Neural cell (in vitro differentiated cells): Measurements from ENCODE around the gene SCN7A.

Experiments
- EP300 ChIP-seq: fragments of 450-650 bp; conservative IDR thresholded peaks from 2 replicates; pipeline ENCODE4 v1.6.1; 2014; ENCODE audit warnings: antibody characterized with exemption, mild to moderate bottlenecking, moderate library complexity; ENCODE audit not compliant: poor library complexity, severe bottlenecking
- EZH2 ChIP-seq: fragments of 200-600, 300-800 bp; shearing (Covaris generic), sonication (generic); IDR thresholded peaks from 2 replicates; pipeline ENCODE4 v1.6.1; 2014; ENCODE audit warnings: antibody characterized with exemption, low read length, borderline replicate concordance, mild to moderate bottlenecking; ENCODE audit not compliant: insufficient read depth, poor library complexity, severe bottlenecking
- MXI1 ChIP-seq: fragments of 450-650 bp; conservative IDR thresholded peaks from 2 replicates; pipeline ENCODE4 v1.6.1; 2014; ENCODE audit warnings: antibody characterized with exemption, mild to moderate bottlenecking; ENCODE audit not compliant: poor library complexity, severe bottlenecking
- POLR2AphosphoS5 ChIP-seq: IDR thresholded peaks from 2 replicates; pipeline ENCODE4 v1.6.1; 2012
- RAD21 ChIP-seq: fragments of 450-650 bp; conservative IDR thresholded peaks from 2 replicates; pipeline ENCODE4 v1.6.1; 2014; ENCODE audit warnings: antibody characterized with exemption, mild to moderate bottlenecking, moderate library complexity
- REST ChIP-seq: IDR thresholded peaks from 2 replicates; pipeline ENCODE4 v1.6.1; 2012; ENCODE audit warnings: borderline replicate concordance
- SMC3 ChIP-seq: fragments of 450-650 bp; conservative IDR thresholded peaks from 2 replicates; pipeline ENCODE4 v1.6.1; 2014; ENCODE audit warnings: antibody characterized with exemption, mild to moderate bottlenecking, moderate library complexity; ENCODE audit not compliant: poor library complexity
- TAF1 ChIP-seq: IDR thresholded peaks from 2 replicates; pipeline ENCODE4 v1.6.1; 2012; ENCODE audit warnings: low read depth
- TF ChIP-seq, protein P1 (sequence below): fragments of 450-650 bp; IDR thresholded peaks from 2 replicates; pipeline ENCODE4 v1.5.1; 2014; ENCODE audit warnings: antibody characterized with exemption, mild to moderate bottlenecking, moderate library complexity; ENCODE audit not compliant: poor library complexity, severe bottlenecking

- TF ChIP-seq, protein P1, sequence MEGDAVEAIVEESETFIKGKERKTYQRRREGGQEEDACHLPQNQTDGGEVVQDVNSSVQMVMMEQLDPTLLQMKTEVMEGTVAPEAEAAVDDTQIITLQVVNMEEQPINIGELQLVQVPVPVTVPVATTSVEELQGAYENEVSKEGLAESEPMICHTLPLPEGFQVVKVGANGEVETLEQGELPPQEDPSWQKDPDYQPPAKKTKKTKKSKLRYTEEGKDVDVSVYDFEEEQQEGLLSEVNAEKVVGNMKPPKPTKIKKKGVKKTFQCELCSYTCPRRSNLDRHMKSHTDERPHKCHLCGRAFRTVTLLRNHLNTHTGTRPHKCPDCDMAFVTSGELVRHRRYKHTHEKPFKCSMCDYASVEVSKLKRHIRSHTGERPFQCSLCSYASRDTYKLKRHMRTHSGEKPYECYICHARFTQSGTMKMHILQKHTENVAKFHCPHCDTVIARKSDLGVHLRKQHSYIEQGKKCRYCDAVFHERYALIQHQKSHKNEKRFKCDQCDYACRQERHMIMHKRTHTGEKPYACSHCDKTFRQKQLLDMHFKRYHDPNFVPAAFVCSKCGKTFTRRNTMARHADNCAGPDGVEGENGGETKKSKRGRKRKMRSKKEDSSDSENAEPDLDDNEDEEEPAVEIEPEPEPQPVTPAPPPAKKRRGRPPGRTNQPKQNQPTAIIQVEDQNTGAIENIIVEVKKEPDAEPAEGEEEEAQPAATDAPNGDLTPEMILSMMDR, result no peak
- TF ChIP-seq POLR2AphosphoS5, result no peak
- no peak for TF ChIP-seq EZH2
- TF ChIP-seq EP300, result no peak
- TF ChIP-seq SMC3, result no peak
- no peak for TF ChIP-seq RAD21
- TF ChIP-seq TAF1, result no peak
- TF ChIP-seq MXI1, result no peak
- TF ChIP-seq REST, result no peak
These were observed 101.0 kb downstream of the SCN7A start for GRCh38 chr2:166393008-166393407.
